ENCODE results near the gene PHF14.

Gene PHF14

DNA sequence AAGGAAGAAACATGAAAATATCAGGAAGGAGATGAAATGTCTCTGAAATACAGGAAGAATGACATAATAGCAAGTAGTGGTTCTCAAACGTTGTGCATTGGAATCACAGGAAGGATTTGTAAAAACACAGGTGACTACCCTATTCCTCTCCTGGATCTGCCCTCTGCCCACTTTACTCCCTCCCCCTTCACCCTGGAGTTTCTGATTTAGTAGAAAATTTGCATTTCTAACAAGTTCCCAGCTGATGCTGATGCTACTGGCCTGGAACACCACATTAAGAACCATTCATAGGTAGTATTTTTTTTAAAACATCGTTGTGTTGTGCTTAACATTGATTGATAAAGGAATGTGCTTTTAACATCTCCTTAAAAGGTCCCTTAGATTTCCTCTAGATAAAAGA is 130.9 kb downstream of the PHF14 start:
- no peak for DNase-seq (ENCODE audit: low read depth in 1 of 2, low spot score in 1 of 2)

DNA sequence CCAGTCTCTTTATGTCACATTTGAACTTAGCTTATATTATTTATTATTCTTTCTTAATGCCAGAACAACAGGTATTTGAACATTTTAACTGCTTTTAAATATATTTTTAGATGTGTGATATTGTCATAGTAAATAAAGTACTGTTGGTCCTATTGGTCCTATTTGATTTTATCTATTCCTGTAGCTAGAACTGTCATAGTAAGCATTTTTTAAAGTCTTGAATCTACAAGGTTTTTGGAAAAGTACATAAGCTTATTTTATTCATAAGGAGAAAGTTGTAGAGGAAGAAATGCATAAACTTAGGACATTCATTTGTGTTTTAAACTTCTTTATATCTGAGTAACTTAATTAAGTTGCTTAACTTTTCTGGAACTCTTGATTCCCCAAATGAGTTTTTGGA is 136.0 kb downstream of the PHF14 start:
- no peak for DNase-seq (ENCODE audit: low read depth in 1 of 2, low spot score in 1 of 2)

- DNase-seq (ENCODE audit: low read depth in 1 of 2, low spot score in 1 of 2), result no peak
These were observed 146.5 kb downstream of the PHF14 start for GRCh38 chr7:11120068-11120664.

DNA sequence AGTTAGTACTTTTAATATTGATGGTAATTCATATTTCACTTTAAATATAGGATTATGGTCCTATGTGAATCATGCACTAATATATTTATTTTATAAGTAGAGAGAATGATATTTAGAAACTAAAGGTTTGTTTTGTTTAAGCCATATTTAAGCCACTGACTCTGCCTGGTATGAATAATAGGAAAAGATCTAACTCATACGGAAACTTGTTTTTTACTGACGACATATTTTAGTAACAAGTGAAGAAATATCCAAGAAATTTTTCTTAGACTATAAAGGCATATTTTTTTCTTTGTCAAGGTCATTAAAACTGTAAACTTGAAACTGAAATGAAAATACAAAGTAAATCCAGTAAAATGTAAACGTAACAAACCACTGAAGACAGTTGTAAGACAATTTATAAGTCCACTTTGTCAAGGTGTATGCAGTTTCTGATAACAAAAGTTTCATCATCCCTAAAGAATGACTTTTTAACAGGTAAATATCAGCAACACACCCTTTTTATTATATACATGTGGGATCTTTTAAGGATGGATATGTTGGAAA is 147.1 kb downstream of the PHF14 start:
- no peak for DNase-seq (ENCODE audit: low read depth in 1 of 2, low spot score in 1 of 2)

GRCh38 chr7:11124856-11125559 is 151.3 kb downstream of the PHF14 start:
- no peak for DNase-seq (ENCODE audit: low read depth in 1 of 2, low spot score in 1 of 2)

DNA sequence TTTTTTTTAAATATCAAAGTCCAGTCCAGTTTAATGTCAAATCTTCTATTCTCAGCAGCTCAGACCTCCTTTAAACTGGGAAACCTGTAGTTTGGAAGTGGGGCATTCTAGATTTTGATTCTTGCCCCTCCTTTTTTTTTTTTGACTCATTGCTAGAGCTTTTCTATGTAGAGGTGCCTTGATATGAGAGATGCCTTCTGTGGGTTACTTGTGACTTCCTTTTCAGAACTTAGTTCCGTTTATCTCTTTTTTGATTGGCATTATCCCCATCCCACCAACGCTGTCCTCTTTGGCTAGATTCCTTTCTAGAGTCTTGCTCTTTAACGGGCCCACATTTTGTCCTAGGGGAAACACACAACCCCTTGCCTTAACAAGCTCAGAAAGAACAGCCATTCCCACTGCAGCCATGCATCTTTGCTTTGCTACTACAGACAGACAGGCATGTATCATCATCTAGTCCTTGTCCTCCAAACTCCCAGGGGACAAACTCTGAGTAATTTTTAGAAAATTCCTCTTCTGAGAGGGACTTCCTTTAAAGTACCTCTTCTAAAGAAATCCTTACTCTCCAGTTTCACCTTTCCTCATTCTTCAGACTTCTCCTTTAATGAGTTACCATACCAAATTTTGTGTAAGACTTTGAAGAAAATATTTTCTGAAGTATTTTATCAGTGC is 153.6 kb downstream of the PHF14 start:
- no peak for DNase-seq (ENCODE audit: low read depth in 1 of 2, low spot score in 1 of 2)

DNA sequence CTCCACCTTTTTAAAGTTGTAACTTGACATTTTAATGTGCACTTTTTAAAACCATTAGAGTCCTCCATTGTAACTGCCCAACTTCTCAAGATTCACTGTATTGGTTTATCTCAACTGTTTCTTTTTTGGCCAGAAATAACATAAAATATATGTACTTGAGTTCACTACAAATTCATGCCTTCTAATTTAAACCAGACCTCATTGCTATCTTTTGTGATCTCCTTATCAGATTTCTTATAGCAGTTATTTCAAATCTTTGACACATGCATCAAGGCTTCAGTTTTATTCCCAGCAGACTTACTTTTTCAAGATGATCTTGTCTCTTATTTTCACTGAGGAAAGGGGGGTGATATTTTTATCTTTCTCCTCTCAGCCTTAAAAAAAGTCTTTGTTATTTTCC is 154.3 kb downstream of the PHF14 start:
- no peak for DNase-seq (ENCODE audit: low read depth in 1 of 2, low spot score in 1 of 2)

DNA sequence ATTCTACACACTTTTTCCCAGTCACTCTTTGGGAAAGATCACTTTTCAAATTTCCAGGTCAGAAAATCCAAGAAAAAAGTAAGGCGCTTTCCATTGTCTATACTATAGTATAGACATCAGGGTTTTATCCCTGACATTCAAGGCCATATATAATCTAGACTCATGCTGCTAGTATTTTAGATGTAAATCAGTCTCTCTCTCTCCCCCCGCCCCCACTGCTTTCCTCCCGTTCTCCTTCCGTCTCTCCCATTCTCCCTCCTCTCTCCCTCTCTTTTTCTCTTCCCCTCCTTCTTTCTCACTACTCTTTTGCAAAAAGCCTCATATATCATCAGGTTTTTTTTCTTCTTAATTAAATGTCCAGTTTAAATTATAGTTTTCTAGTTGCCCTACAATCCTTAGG is 154.8 kb downstream of the PHF14 start:
- no peak for DNase-seq (ENCODE audit: low read depth in 1 of 2, low spot score in 1 of 2)

- DNase-seq (ENCODE audit: low read depth in 1 of 2, low spot score in 1 of 2), result no peak
These were observed 156.3 kb downstream of the PHF14 start for GRCh38 chr7:11130012-11130411.

GRCh38 chr7:11130601-11131000 is 156.9 kb downstream of the PHF14 start:
- DNase-seq (ENCODE audit: low read depth in 1 of 2, low spot score in 1 of 2), result no peak

- DNase-seq (ENCODE audit: low read depth in 1 of 2, low spot score in 1 of 2), result no peak
These were observed 159.8 kb downstream of the PHF14 start for GRCh38 chr7:11133436-11133959.

GRCh38 chr7:11135573-11135972 is 161.9 kb downstream of the PHF14 start:
- no peak for DNase-seq (ENCODE audit: low read depth in 1 of 2, low spot score in 1 of 2)

DNA sequence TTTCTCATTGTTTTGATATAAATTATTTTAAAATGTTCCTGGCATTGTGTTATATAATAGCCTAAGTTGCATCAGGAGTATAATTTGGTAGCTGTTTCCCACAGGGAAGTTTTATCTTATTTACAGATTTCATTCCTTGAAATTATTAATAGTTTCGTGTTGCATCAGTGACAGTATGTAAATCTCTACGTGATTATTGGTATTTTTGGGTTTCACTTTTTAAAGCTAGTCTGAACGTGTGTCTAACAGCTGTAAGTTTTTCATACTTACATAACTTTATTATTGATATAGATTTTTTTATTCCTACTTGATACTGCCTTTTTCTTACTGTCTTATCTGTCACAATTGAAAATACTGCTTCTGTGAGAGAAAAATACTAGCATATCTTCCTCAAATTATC is 167.9 kb downstream of the PHF14 start:
- DNase-seq (ENCODE audit: low read depth in 1 of 2, low spot score in 1 of 2), result no peak

DNA sequence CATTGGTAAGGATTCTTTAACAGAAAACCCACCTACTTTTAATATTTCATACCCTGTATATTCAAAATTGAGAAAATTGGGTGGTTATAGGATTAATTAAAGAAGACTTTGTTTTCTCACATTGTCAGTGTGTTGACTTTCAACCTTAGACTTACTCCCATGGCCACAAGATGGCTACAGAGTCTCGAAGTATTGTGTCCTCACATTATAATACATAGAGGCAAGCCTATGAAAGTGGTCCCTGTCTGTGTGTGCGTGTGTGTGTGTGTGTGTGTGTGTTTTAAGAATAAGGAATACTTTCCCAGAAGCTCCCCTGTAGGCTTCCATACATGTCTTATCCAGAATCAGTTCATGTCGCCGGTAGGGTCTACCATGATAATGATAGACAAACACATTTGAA is 180.0 kb downstream of the PHF14 start:
- no peak for DNase-seq (ENCODE audit: low read depth in 1 of 2, low spot score in 1 of 2)

DNA sequence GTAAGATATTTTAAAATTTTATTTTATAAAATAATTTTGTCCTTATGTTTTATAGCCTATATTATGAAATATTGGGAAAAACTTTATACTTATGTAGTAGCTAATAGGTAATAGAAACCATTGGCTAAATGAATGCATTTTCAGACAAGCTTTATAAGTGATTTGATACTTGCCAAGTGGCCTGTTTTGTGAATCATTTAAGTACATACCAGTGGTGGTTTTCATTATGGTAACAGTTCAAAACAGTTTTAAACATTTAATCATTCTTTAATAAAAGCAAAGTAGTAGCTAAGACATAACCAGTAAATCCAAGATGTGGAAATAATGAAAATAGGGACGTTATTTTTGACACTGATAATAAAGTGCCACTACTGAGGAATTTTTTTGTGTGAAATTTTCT is 182.2 kb downstream of the PHF14 start:
- DNase-seq (ENCODE audit: low read depth in 1 of 2, low spot score in 1 of 2), result no peak

- DNase-seq (ENCODE audit: low read depth in 1 of 2, low spot score in 1 of 2), result no peak
These were observed 187.8 kb downstream of the PHF14 start for GRCh38 chr7:11161499-11161898.

DNA sequence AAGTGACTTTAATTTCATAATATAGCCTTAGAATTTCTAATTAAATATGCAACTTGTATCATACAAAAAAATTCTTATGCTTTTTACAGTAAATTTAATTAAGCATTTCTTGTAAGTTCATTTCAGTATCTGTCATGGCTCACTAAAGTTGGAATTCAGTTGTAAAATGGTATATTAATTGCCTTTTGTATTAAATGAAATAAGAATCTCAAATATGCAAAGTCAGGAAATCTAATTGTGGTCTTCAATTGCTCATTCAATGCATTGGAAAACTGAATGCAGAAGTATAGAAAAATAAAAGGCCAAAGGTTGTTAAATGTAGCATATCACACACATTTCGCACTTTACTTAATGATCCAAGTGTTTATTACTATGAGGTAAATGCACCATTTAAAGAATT is 189.5 kb downstream of the PHF14 start:
- DNase-seq (ENCODE audit: low read depth in 1 of 2, low spot score in 1 of 2), result no peak

- no peak for DNase-seq (ENCODE audit: low read depth in 1 of 2, low spot score in 1 of 2)
These were observed 192.4 kb downstream of the PHF14 start for GRCh38 chr7:11166051-11166450.

- no peak for DNase-seq (ENCODE audit: low read depth in 1 of 2, low spot score in 1 of 2)
These were observed 195.0 kb downstream of the PHF14 start for GRCh38 chr7:11168650-11169170.

DNA sequence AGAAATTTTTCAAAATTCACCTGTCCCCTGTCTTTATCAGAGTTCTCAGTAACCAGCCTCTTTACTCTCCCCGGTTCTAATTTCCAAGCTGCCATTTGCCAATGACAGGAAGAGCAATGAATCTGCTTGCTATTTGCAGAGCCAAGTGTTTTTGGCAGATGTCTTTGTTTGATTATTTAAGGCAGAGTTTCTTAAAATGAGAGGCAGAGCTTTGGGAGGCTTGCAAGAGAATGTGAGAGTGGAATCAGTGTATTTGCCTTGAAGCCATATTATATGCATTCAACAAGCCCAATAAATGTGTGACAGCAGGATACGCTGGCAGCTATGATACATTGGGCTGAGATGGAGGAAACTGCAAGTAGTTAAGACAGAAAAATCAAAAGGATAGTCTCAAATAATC is 196.5 kb downstream of the PHF14 start:
- DNase-seq (ENCODE audit: low read depth in 1 of 2, low spot score in 1 of 2), result no peak

DNA sequence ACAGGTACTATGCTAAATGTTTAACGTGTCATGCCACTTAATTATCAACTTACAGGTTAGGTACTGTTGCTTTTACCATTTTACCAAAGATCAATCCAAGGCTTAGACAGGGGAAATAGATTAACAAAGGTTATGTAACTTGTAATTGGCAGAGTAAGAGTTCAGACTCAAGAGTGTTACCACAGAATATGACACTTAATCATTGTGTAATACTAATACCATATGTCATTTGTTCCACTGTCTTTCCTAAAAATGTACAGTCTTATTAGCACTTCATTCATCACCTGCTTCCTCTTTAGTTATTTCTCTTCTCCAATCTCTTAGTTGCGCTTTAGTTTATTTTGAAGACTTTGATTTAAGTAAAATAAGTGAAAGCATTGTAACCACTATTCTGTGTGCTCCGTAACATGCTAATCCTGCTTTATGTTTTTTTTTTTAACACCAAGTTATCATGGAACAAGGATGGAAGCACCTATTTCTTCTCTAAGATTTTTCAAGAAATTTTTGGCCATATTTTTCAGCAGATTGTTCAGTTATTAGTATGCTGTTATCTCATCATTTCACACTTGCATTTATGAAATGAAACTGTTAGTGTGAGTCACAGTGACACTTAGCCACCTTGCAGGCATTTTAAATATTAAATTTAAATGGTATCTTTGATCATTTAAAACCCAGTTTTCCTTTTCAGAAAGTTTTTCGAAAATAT is 197.3 kb downstream of the PHF14 start:
- no peak for DNase-seq (ENCODE audit: low read depth in 1 of 2, low spot score in 1 of 2)

Data from activated CD4-positive, alpha-beta T cell treated with anti-CD3 and anti-CD28 coated beads, Interleukin-2, amount 50 U/mL, for 24 hours (primary cell).